ENCODE measurements around the gene SLC25A48. TPM values are rescaled to one million over a fixed set of nuclear protein-coding genes. Genes with fewer than 3 reads are reported as not detected.

The SLC25A48 gene
- total and polyA plus RNA-seq, 2 of the 4 experiments (the other 2 are of a cell fraction): not detected

DNA sequence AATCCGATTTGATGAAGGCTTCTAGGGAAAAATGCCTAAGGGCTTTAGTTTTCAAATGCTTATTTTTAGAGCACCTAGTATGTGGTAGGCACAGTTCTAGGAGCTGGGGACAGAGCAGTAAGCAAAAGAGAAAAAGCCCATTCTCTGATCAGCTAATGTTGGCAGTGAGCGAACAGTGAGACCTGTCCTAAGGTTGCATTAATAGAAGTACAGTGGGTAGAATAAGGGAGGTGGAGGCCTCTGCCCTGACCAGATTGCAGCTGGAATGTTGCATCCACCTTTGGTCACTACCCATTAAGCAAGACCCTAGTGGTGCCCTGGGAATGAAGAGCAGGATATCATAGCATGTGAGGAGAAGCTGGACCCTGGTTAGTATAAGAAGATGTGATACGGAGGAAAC lies 41.1 kb downstream of the SLC25A48 start:
- Histone ChIP-seq H2BK15ac (ENCODE audit: low read depth, low read length) (no peak overlapping the region), H3K4me2 (ENCODE audit: low read depth, low read length) (no peak overlapping the region), H2AK9ac (replicated peaks; ENCODE audit: low read depth, low read length, poor library complexity) (no peak overlapping the region), H4K91ac (ENCODE audit: insufficient read depth, low read depth, low read length) (no peak overlapping the region), H2BK20ac (ENCODE audit: low read depth, low read length) (no peak overlapping the region), H3K9ac (ENCODE audit: low read depth, low read length) (no peak overlapping the region), H2AFZ (replicated peaks; ENCODE audit: low read length, poor library complexity) (no peak overlapping the region), H2AK5ac (ENCODE audit: low read depth, low read length) (no peak overlapping the region), H3K18ac (ENCODE audit: low read depth, low read length) (no peak overlapping the region), H3K4me3 (ENCODE audit: insufficient read depth, low read depth, low read length) (no peak overlapping the region), H3K23ac (ENCODE audit: low read depth, low read length) (no peak overlapping the region), H3K14ac (replicated peaks; ENCODE audit: low read depth, low read length) (no peak overlapping the region), H3K36me3 (ENCODE audit: control insufficient read depth, insufficient read depth, low read length) (no peaks in the 10 kb centered on the region), H3K4ac (ENCODE audit: low read depth, low read length) (no peak overlapping the region), H2BK5ac (ENCODE audit: low read depth, low read length, poor library complexity, severe bottlenecking) (no peak overlapping the region), H3K9me1 (ENCODE audit: insufficient read depth, low read length) (no peaks in the 10 kb centered on the region), H3K27ac (ENCODE audit: insufficient read depth, low read length) (no peak overlapping the region), H3K27me3 (ENCODE audit: control insufficient read depth, insufficient read depth, low read length) (peaks cover 19% of the 10 kb centered on the region), H4K20me1 (ENCODE audit: insufficient read depth, low read length) (no peaks in the 10 kb centered on the region), H2BK120ac (ENCODE audit: low read depth, low read length) (no peak overlapping the region), H3K9me3 (ENCODE audit: control insufficient read depth, insufficient read depth, low read length) (no peaks in the 10 kb centered on the region), H4K5ac (ENCODE audit: low read depth, low read length) (no peak overlapping the region), H3K79me1 (ENCODE audit: low read depth in 1 of 2, low read length in 2 of 2) (no peaks in the 10 kb centered on the region), H4K8ac (ENCODE audit: low read depth in 2 of 2, low read length in 2 of 2) (no peak overlapping the region), H3K56ac (ENCODE audit: extremely low read depth, insufficient read depth, low read length) (no peak overlapping the region), H3K4me1 (ENCODE audit: control insufficient read depth, insufficient read depth, low read length) (no peaks in the 10 kb centered on the region)
- intact Hi-C loops (cut with micrococcal nuclease): no loop called here
- DNase-seq: no peak
- in situ Hi-C loops (cut with MboI; ENCODE audit: low sequenced_read_pairs): no loop called here
- TF ChIP-seq MAZ (IDR thresholded peaks at IDR 0.05; ENCODE audit: borderline replicate concordance, low read depth, low read length) (no peak), NFE2L2 (IDR thresholded peaks at IDR 0.05; ENCODE audit: low read depth, low read length) (no peak), POLR2A (IDR thresholded peaks at IDR 0.05; ENCODE audit: low read depth, low read length) (no peak), CEBPB (IDR thresholded peaks at IDR 0.05; ENCODE audit: low read depth, low read length) (no peak), CHD1 (IDR thresholded peaks at IDR 0.05; ENCODE audit: low read depth, low read length) (no peak)
- TF ChIP-seq, protein P1, sequence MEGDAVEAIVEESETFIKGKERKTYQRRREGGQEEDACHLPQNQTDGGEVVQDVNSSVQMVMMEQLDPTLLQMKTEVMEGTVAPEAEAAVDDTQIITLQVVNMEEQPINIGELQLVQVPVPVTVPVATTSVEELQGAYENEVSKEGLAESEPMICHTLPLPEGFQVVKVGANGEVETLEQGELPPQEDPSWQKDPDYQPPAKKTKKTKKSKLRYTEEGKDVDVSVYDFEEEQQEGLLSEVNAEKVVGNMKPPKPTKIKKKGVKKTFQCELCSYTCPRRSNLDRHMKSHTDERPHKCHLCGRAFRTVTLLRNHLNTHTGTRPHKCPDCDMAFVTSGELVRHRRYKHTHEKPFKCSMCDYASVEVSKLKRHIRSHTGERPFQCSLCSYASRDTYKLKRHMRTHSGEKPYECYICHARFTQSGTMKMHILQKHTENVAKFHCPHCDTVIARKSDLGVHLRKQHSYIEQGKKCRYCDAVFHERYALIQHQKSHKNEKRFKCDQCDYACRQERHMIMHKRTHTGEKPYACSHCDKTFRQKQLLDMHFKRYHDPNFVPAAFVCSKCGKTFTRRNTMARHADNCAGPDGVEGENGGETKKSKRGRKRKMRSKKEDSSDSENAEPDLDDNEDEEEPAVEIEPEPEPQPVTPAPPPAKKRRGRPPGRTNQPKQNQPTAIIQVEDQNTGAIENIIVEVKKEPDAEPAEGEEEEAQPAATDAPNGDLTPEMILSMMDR (conservative IDR thresholded peaks at IDR 0.05; ENCODE audit: low read depth, low read length): no peak
- dilution Hi-C loops (cut with HindIII; ENCODE audit: low sequenced_read_pairs, unreplicated experiment): no loop called here
- CTCF ChIA-PET: interaction anchor here (0.7 to 1.1 kb wide), 2 partner anchors 17 to 309 kb away, joined by 3 read pairs; no protein-coding TSS in a partner anchor
- 100% methylated on average over 1 of the region's 3 CpGs; no CpG with 5 or more reads in 1 of the 2 experiments for WGBS, 2 experiments (ENCODE audit: extremely low coverage in 2 of 2, insufficient read length in 1 of 2)
- POLR2A ChIA-PET (ENCODE audit: unreplicated experiment): no interaction called here
- ATAC-seq (ENCODE audit: low read depth): no peak
- BruUV-seq (replicated peaks): no TSS peak
